Lung (tissue), 12 donors: ENCODE results near the gene NDUFS4. TPM values are rescaled to one million over a fixed set of nuclear protein-coding genes. Genes with fewer than 3 reads are reported as not detected.
A peak's percentile ranks its signal among the peaks of the same experiment; 100 is the strongest.

Experiments used
- ATAC-seq: fragments of 200-7000 bp; cut with Tn5 transposase; one replicate; pipeline ENCODE4 v1.9.1; 2020; ENCODE audit warnings: moderate number of reproducible peaks; ENCODE audit not compliant: insufficient read depth, low FRiP score
- DNase-seq, 3 donors: peaks; one replicate each; pipeline ENCODE4 v3.0.0-alpha.2; 2013 to 2017
- H3K27ac ChIP-seq, 2 donors: one replicate each; pipeline ENCODE4 v1.5.1; 2013; ENCODE audit warnings: mild to moderate bottlenecking in 2 of 2, moderate library complexity in 2 of 2, control low read depth in 1 of 2, inconsistent platforms in 1 of 2, low read depth in 1 of 2, low read length in 1 of 2
- H3K27me3 ChIP-seq, 3 donors: one replicate each; pipeline ENCODE4 v1.5.1; 2013; ENCODE audit warnings: low read length in 2 of 3; ENCODE audit not compliant: control insufficient read depth in 3 of 3, insufficient read depth in 3 of 3
- H3K36me3 ChIP-seq, 4 donors: one replicate each; pipeline ENCODE4 v1.5.1; 2013; ENCODE audit warnings: low read length in 4 of 4, mild to moderate bottlenecking in 1 of 4, moderate library complexity in 1 of 4; ENCODE audit not compliant: control insufficient read depth in 4 of 4, insufficient read depth in 4 of 4
- H3K4me1 ChIP-seq, 5 donors: one replicate each; pipeline ENCODE4 v1.5.1; 2013; ENCODE audit warnings: low read length in 5 of 5, mild to moderate bottlenecking in 2 of 5, moderate library complexity in 1 of 5; ENCODE audit not compliant: control insufficient read depth in 5 of 5, insufficient read depth in 5 of 5
- H3K4me3 ChIP-seq: one replicate; pipeline ENCODE4 v1.5.1; 2013; ENCODE audit warnings: mild to moderate bottlenecking, control low read depth, moderate library complexity
- H3K9ac ChIP-seq, 2 donors: one replicate each; pipeline ENCODE4 v1.5.1; 2013; ENCODE audit warnings: low read length in 2 of 2, control low read depth in 1 of 2; ENCODE audit not compliant: insufficient read depth in 1 of 2
- H3K9me3 ChIP-seq, 4 donors: one replicate each; pipeline ENCODE4 v1.5.1; 2013; ENCODE audit warnings: low read length in 3 of 4, mild to moderate bottlenecking in 1 of 4, moderate library complexity in 1 of 4; ENCODE audit not compliant: control insufficient read depth in 4 of 4, insufficient read depth in 3 of 4
- CTCF ChIP-seq: IDR thresholded peaks from 2 replicates; pipeline ENCODE4 v1.5.1; 2012; ENCODE audit warnings: mild to moderate bottlenecking; ENCODE audit errors: control extremely low read depth, extremely low read depth
- WGBS, 2 donors: extraction: QIAGEN DNeasy Blood & Tissue Kit; methylation state at CpG; one replicate each; pipeline ENCODE4 v1.1.7; 2013; 5-methylcytosine and 5-hydroxymethylcytosine counted together
- polyA plus RNA-seq, 2 donors: library from polyadenylated mRNA; stranded (reverse); fragments of 200-250 nt; gene quantifications; one replicate each; pipeline ENCODE4 v1.2.1, GENCODE V29; 2013
- total RNA-seq, 2 donors: library from RNA; depleted of rRNA in 1 of 2; stranded (reverse); fragments of >200 nt in 1 of 2; gene quantifications; one replicate each; pipeline ENCODE4 v1.2.1, GENCODE V29; 2014 to 2021
- donor health status: control.
- donor health status: control.
- donor health status: Bipolar disorder and iron deficiency.
- donor health status: healthy.
- donor health status: DM: yes; HTN: yes; CAD: no.

NDUFS4 gene
- total and polyA plus RNA-seq, 4 donors, result 45.7 to 96.1 (median 61.8) TPM

- Histone ChIP-seq H3K27me3 (no peaks in the 10 kb centered on the region), H3K4me1 (no peaks in the 10 kb centered on the region), H3K9ac (no peak overlapping the region), H3K27ac (no peak overlapping the region), H3K36me3 (no peaks in the 10 kb centered on the region), H3K4me3 (no peak overlapping the region), H3K9me3 (peaks cover 0 to 13% (median 6%) of the 10 kb centered on the region in 4 donors)
- DNase-seq, result no peak
- no peak for ATAC-seq
- no peak for TF ChIP-seq CTCF
Observed at GRCh38 chr5:53714667-53715010, 154.2 kb downstream of the NDUFS4 start.

GRCh38 chr5:53726121-53726520, 165.7 kb downstream of the NDUFS4 start:
- Histone ChIP-seq H3K9ac (no peak overlapping the region), H3K36me3 (no peaks in the 10 kb centered on the region), H3K4me3 (no peak overlapping the region), H3K4me1 (no peaks in the 10 kb centered on the region), H3K27me3 (no peaks in the 10 kb centered on the region), H3K27ac (no peak overlapping the region), H3K9me3 (no peaks in the 10 kb centered on the region)
- DNase-seq, result no peak
- no peak for ATAC-seq
- WGBS, 2 donors, result 68 to 90% methylated on average over 3 of the region's 3 CpGs
- no peak for TF ChIP-seq CTCF

GRCh38 chr5:53730943-53731342, 170.5 kb downstream of the NDUFS4 start:
- Histone ChIP-seq H3K4me3 (no peak overlapping the region), H3K4me1 (no peaks in the 10 kb centered on the region), H3K9me3 (peaks cover 0 to 5% (median 1%) of the 10 kb centered on the region in 4 donors), H3K27ac (no peak overlapping the region), H3K27me3 (no peaks in the 10 kb centered on the region), H3K36me3 (no peaks in the 10 kb centered on the region), H3K9ac (no peak overlapping the region)
- DNase-seq (peak in 2 of 3 donors; percentile 5 to 40), ATAC-seq (no peak)
- WGBS, 2 donors, result 3 to 20% methylated on average over 1 of the region's 1 CpG
- no peak for TF ChIP-seq CTCF

Other genes starting within 250 kb of the NDUFS4 start
- 1 to 10 TPM; 2.0 to 3.9 TPM for gene FST, start 80.0 kb upstream of the NDUFS4 start, total RNA-seq
- 1 to 10 TPM; 1.5 to 3.2 TPM for gene FST, start 80.0 kb upstream of the NDUFS4 start, polyA plus RNA-seq